Caco-2 (cell line): ENCODE results near the gene EIF3I. TPM values are rescaled to one million over a fixed set of nuclear protein-coding genes. Genes with fewer than 3 reads are reported as not detected.

Experiments used
- BruUV-seq: library from RNA; stranded (reverse); fragments of 400-500 nt; replicated peaks from 2 replicates; lab custom pipeline; 2021; lab: Mats Ljungman, UMichigan
- CTCF ChIA-PET: fragments of 300-600 bp; sonication (Branson Sonifier 250); formaldehyde crosslinking; loops from one replicate; lab custom pipeline; 2022; ENCODE audit warnings: antibody characterized with exemption; lab: Charles Lee
- POLR2A ChIA-PET: fragments of 300-600 bp; sonication (Branson Sonifier 250); formaldehyde crosslinking; loops from one replicate; lab custom pipeline; 2022; ENCODE audit warnings: antibody characterized with exemption; lab: Charles Lee
- DNase-seq, 2 experiments: peaks; one replicate each; pipeline versions ENCODE4 v3.0.0 to v3.0.0-alpha.2; 2020 to 2022
- H3K27me3 ChIP-seq: replicated peaks from 2 replicates; pipeline ENCODE4 v1.6.0; 2011; ENCODE audit warnings: low read length; ENCODE audit not compliant: control insufficient read depth, insufficient read depth
- H3K36me3 ChIP-seq: 2 replicates; pipeline ENCODE4 v1.5.1; 2011; ENCODE audit warnings: low read length; ENCODE audit not compliant: control insufficient read depth, insufficient read depth
- H3K4me1 ChIP-seq: fragments of 250-450 bp; sonication (Bioruptor Pico); 2 replicates; pipeline ENCODE4 v1.5.1; 2020; ENCODE audit warnings: mild to moderate bottlenecking
- H3K4me3 ChIP-seq: 2 replicates; pipeline ENCODE4 v1.5.1; 2011; ENCODE audit warnings: low read depth, mild to moderate bottlenecking, control low read depth, low read length
- H3K9me3 ChIP-seq: fragments of 250-450 bp; sonication (Bioruptor Pico); 2 replicates; pipeline ENCODE4 v1.5.1; 2020; ENCODE audit warnings: mild to moderate bottlenecking, moderate library complexity
- H3K27ac Mint-ChIP-seq: one replicate; pipeline ENCODE4 v1.8.0; 2022; ENCODE audit warnings: mixed read lengths; ENCODE audit not compliant: unreplicated experiment
- H3K27me3 Mint-ChIP-seq: one replicate; pipeline ENCODE4 v1.8.0; 2022; ENCODE audit warnings: mixed read lengths; ENCODE audit not compliant: insufficient read depth, unreplicated experiment
- H3K36me3 Mint-ChIP-seq: one replicate; pipeline ENCODE4 v1.8.0; 2022; ENCODE audit warnings: mild to moderate bottlenecking, mixed read lengths; ENCODE audit not compliant: insufficient read depth, unreplicated experiment
- H3K4me1 Mint-ChIP-seq: one replicate; pipeline ENCODE4 v1.8.0; 2022; ENCODE audit warnings: low read depth, mixed read lengths; ENCODE audit not compliant: unreplicated experiment
- H3K4me3 Mint-ChIP-seq: one replicate; pipeline ENCODE4 v1.8.0; 2022; ENCODE audit warnings: mild to moderate bottlenecking, moderate library complexity, mixed read lengths; ENCODE audit not compliant: unreplicated experiment
- H3K9me3 Mint-ChIP-seq: one replicate; pipeline ENCODE4 v1.8.0; 2022; ENCODE audit warnings: mixed read lengths; ENCODE audit not compliant: unreplicated experiment
- CTCF ChIP-seq, 2 experiments: fragments of 200-600 bp in 1 of 2; IDR thresholded peaks; 1 replicate in 1 of 2; 2 replicates in 1 of 2; pipeline versions ENCODE4 v1.5.1 to v1.8.0; 2011 to 2022; ENCODE audit warnings: antibody characterized with exemption in 1 of 2, control low read depth in 1 of 2, inconsistent platforms in 1 of 2, low read depth in 1 of 2, low read length in 1 of 2, mild to moderate bottlenecking in 1 of 2, moderate library complexity in 1 of 2; ENCODE audit not compliant: insufficient read depth in 1 of 2, severe bottlenecking in 1 of 2, unreplicated experiment in 1 of 2
- intact Hi-C: fragments of 100-400 bp; cut with micrococcal nuclease; formaldehyde crosslinking; loops from one replicate; pipeline ENCODE4 v1.10.0; 2022; ENCODE audit not compliant: unreplicated experiment
- total RNA-seq: library from RNA; stranded (reverse); gene quantifications from 2 replicates; pipeline ENCODE4 v1.2.3, GENCODE V29; 2022

The EIF3I gene
- total RNA-seq, 1 experiment from 2014 or later, result 128 TPM

DNA sequence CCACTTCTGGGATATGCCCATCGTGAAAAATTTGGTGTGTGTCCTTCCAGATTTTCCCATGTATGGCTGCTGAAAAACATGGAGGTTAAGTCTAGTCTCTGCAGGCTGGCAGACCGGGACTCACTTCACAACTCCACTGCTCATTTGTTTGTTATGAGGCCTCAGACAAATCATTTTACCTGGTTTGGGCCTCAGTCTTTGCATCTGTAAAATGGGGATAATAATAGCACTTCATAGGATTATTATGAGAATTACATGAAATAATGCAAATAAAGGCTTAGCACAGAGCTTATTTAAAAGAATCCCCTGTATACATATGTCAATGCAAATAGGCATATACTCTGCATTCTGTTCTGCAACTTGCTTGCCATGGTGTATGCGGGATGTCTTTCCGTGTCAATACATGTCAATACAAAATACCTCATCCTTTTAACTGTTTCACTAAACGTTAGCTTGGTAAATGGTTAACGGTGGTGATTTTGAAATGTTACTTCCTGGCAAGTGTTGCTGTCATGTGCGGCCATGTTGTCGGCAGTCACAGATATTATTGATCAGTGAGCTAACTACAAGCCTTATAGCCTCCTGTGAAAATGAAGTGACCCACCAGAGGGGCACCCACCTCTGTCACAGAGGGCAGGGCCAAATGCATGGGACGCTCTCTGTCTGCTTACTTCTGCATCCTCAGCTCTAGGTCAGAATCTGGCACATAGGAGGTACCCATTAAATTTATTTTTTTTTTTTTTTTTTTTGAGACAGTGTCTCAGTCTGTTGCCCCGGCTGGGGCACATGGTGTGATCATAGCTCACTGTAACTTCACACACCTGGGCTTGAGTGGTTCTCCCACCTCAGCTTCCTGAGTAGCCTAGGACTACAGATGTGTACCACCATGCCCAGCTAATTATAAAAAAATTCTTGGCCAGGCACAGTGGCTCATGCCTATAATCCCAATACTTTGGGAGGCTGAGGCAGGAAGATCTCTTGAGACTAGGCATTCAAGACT, 33.2 kb downstream of the EIF3I start:
- no TSS peak for BruUV-seq
- Mint-ChIP-seq H3K36me3 (no peaks in the 10 kb centered on the region), H3K27me3 (no peaks in the 10 kb centered on the region), H3K4me1 (no peaks in the 10 kb centered on the region), H3K9me3 (no peaks in the 10 kb centered on the region), H3K4me3 (no peak overlapping the region), H3K27ac (no peak overlapping the region)
- ChIA-PET POLR2A (no interaction called here), CTCF (no interaction called here)
- Histone ChIP-seq H3K9me3 (no peaks in the 10 kb centered on the region), H3K36me3 (no peaks in the 10 kb centered on the region), H3K4me1 (no peaks in the 10 kb centered on the region), H3K4me3 (no peak overlapping the region), H3K27me3 (no peaks in the 10 kb centered on the region)
- intact Hi-C loops, result no loop called here
- no peak for TF ChIP-seq CTCF (IDR thresholded peaks at IDR 0.05; ENCODE audit: insufficient read depth in 1 of 2, low read depth in 1 of 2, low read length in 1 of 2, severe bottlenecking in 1 of 2, unreplicated experiment in 1 of 2)
- no peak for DNase-seq

- no peaks in the 10 kb centered on the region for H3K27me3 ChIP-seq
These were observed 34.4 kb downstream of the EIF3I start for GRCh38 chr1:32256473-32257226.

More at GRCh38 chr1:32256473-32257226, 34.4 kb downstream of the EIF3I start:
- no peaks in the 10 kb centered on the region for H3K9me3 Mint-ChIP-seq
- intact Hi-C loops, result no loop called here
- H3K36me3 Mint-ChIP-seq, result no peaks in the 10 kb centered on the region
- no peak for TF ChIP-seq CTCF (IDR thresholded peaks at IDR 0.05; ENCODE audit: insufficient read depth in 1 of 2, low read depth in 1 of 2, low read length in 1 of 2, severe bottlenecking in 1 of 2, unreplicated experiment in 1 of 2)
- Histone ChIP-seq H3K9me3 (no peaks in the 10 kb centered on the region), H3K4me3 (no peak overlapping the region), H3K36me3 (no peaks in the 10 kb centered on the region), H3K4me1 (no peaks in the 10 kb centered on the region)
- H3K4me3 Mint-ChIP-seq, result no peak overlapping the region
- ChIA-PET POLR2A (no interaction called here), CTCF (no interaction called here)
- DNase-seq, result no peak
- H3K27me3 Mint-ChIP-seq, result no peaks in the 10 kb centered on the region
- no peaks in the 10 kb centered on the region for H3K4me1 Mint-ChIP-seq
- no TSS peak for BruUV-seq
- no peak overlapping the region for H3K27ac Mint-ChIP-seq
